ENCODE data around the gene SSBP2.
"Not testable (repeated sequence)": the region's sequence is repeated elsewhere in the genome, so short reads cannot be mapped to it uniquely, and the experiment has no call there.

The SSBP2 gene

DNA sequence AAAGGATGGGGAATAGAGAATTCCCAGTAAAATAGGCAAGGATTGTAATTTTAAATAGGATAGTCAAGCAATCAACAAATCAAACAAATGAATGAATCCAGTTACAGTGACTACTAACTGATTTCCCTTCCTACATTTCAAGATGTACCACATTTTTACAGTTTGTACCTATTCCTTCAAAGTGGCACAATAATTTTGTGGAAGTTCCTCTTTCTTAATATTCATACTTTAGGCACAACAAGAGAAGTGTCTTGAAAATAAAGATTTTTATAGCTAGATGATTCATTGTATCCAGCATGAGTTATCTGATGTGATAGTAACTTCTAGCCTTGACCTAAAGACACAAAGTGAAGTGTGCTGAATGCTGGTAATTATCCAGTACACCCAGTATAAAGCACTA is 234.8 kb downstream of the SSBP2 start:
- no peak for DNase-seq

DNA sequence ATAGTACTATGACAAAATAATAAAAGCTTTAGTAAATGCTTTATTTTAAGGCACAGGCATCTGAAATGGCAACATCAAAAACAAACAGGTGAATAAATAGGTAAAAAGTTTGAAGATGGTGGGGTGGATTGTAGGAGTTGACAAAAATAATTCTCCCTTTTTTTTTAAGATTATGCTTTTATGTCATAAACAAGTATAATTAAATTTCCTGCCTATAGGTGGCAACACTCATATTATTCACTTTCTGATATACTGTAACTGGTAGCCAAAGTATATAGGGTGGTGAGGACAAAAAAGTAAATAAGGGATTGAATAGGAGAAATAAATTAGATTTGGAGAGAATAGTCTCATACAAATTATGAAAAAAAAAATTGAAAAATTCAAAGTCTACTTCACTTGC is 236.9 kb downstream of the SSBP2 start:
- DNase-seq: peak; percentile 18

DNA sequence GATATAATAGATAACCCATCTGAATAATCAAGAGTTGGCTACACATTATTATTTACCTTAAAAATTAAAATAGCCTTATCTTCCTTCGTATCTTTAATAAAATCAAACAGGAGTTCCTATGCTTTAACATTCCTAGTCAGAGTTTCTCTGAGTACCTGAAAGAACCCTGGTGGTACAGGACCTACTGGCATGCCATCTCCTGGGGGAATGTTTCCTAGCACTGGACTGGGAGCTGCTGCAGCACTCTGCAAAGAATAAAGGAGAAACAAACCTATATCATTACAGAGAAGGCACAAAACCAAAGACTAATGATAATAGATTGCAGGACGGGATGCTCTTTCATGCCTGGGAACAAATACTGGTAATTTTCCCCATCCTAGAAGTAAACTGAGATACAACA is 237.4 kb downstream of the SSBP2 start:
- DNase-seq: no peak

DNA sequence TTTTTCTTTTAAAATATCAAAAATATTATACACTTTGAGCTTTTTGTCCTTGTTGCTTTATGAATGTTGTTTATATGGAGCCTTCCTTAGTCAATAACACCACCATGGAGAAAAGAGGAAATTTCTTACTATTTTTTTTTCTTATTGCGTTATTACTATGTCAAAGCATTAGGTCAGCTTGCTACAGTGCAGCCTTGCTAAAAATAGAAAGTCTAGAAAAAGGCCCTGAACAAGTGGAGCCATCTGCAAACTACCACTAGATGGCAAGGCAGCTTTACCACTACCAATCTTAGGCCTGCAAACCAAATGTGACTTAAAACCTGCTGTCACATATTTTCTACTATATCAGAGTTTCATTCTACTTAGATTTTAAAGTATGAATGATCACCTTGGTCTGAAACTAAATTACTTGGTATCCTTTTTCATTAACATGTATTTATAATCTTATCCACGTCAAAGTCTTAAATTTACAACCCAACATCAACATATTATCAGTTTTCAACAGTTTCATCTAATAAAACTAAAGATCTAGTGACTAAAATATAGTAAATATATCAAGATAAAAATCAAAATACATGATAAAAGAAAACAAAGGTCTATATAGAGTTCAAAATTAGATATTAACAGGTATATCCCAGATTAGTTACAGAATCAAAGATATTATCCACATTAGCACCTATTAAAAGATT is 243.9 kb downstream of the SSBP2 start:
- peak; percentile 84 for DNase-seq

DNA sequence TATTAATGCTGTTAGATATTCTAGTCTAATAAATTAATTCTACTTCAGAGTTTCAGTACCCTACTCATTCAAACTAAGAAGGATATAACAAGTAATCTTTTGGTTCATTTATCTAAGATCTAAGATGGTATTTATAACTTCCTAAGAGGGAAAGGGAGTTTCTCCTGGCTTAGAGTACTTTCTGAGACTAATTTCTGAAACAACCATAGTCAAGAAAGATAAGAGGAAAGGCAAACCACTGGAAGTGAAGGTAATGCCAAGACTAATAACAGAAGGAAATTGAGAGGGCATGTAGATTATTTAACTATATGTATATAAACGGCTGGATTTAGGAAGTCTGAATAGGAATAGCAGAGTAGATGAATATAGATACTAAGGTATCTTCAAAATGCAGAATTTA is 244.5 kb downstream of the SSBP2 start:
- DNase-seq: no peak

DNA sequence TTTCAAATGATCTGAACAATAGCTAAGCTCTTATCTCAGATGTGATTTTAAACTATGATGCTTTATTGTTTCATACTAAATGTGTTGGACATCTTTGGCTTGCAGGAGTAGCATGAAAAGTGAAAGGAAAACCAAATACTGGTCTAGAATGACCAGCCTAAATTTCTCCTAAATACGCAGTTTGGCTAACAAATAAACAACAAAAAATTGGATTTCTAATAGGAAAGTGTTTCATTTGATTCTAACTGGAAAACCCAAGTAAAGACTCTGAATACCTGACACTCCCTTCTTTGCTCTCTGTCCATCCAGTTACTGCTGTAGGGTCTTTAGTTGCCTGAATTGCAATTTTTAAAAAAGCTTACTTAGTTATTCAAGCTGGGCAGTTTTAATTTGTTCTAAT is 245.2 kb downstream of the SSBP2 start:
- DNase-seq: no peak

DNA sequence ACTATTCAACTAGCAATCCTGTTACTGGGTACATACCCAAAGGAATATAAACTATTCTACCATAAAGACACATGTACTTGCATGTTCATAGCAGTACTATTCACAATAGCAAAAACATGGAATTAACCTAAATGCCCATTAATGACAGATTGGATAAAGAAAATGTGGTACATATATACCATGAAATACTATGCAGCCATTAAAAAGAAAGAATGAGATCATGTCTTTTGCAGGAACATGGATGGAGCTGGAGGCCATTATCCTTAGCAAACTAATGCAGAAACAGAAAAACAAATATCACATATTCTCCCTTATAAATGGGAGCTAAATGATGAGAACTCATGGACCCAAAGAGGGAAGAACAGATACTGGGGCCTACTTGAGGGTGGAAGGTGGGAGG is 247.3 kb downstream of the SSBP2 start:
- not testable (repeated sequence) for DNase-seq

DNA sequence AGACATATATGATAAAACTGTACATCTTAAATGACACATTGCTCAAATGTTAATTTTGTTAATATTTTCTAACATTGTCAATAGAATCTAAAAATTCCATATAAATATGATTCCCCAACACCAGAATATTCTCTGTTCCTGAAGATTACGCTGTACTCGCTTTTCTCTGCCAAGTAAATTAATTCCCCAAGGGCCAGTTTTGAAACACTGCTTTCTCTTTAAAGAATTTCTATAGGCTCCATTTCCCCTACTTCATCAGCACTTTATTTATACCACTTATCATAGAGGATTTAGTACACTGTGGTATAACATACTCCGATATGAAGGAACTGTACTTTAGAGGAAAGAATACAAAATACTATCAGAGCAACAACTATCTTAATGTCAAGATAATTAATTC is 255.6 kb downstream of the SSBP2 start:
- DNase-seq: no peak

DNA sequence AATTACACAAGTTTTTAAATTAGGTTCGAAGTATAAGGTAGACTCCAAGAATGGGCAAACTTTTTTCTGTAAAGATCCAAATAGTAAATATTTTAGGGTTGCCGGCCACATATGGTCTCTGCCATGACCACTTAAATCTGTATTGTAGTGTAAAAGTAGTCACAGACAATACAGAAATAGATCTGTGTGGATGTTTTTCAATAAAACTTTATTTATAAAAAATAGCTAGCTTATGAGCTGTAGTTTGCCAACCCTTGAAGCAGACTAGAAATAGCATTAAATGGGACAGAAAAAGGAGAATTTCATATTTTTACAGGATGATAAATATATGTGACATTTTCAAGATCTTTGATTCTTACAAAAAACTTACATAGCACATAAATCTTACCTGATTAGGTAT is 262.0 kb downstream of the SSBP2 start:
- no peak for DNase-seq

DNA sequence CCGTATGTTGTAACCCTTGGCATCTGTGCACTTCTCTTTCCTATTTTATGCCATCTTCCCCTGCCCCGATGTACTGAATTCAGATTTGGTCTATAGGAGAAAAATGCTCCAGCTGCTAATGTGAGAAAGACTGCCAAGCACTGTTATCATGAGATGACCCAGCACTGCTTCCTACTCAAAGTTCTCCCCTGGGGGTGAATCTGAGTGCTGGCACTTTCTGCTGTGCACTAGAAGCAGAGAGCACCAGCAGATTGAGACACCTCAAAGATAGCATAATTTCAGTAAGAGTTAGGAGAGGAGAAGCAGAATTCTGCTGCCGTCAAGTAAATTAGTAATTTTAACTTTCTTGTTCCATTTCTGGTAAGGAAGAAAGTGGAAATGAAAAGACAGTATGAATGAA is 264.2 kb downstream of the SSBP2 start:
- DNase-seq: no peak

DNA sequence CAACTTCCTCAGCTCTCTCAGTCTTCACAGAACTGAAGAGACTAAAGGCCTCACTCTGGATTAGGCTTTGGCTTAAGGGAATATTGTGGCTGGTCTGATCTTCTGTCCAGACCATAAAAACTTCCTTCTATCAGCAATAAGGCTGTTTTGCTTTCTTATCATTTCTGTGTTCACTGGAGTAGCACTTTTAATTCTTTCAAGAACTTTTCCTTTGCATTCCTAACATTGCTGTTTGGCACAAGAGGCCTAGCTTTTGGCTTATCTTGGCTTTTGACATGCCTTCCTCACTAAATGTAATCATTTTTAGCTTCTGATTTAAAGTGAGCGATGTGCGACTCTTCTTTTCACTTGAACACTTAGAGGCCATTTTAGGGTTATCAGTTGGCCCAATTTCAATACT is 268.3 kb downstream of the SSBP2 start:
- no peak for DNase-seq

DNA sequence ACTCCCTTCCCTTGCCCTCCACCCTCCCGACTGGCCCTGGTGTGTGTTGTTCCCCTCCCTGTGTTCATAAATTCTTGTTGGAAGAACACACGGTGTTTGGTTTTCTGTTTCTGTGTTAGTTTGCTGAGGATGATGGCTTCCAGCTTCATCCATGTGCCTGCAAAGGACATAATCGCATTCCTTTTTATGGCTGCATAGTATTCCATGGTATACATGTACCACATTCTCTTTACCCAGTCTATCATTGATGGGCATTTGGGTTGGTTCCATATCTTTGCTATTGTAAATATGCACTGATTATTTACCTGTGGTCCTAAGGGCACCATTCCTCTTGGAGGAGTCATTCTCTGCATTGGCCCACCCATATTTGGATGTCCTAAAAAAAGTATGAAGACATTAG is 277.5 kb downstream of the SSBP2 start:
- DNase-seq: not testable (repeated sequence)

DNA sequence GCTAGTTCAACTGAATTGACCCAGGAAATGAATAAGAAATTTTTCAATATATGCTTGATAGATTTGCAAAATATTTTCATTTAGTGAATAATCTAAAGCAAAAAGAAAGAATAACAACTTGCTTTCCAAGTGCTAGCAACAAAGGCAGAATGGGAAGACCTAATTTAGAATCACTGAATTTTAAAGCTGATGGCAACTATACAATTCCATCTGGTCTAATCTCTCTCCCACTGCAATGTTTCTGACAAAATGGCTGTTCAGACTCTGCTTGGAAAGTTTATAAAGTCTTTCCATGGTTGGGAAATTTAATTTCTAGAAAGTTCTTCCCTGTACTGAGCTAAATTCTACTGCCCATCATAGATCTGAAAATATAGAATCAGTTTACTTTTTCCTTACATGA is 281.2 kb downstream of the SSBP2 start:
- DNase-seq: no peak

DNA sequence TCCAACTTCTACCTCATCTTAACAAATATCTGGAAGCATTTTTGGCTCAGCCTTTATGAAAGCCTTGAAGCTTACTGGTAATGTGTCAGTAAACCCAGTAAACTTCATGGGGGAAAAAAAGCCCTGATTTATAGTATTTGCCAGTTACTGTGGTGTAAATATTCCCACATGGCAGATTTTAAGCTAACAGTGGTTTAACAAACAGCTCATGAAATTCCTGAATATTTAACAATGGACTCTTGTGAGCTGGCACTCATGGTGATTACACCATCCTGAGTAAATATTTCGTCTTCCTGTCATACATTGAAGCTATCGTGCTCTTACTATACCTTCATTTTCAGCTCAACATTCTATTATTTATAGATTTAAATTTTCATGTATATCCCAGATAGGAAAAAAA is 300.0 kb downstream of the SSBP2 start:
- no peak for DNase-seq

DNA sequence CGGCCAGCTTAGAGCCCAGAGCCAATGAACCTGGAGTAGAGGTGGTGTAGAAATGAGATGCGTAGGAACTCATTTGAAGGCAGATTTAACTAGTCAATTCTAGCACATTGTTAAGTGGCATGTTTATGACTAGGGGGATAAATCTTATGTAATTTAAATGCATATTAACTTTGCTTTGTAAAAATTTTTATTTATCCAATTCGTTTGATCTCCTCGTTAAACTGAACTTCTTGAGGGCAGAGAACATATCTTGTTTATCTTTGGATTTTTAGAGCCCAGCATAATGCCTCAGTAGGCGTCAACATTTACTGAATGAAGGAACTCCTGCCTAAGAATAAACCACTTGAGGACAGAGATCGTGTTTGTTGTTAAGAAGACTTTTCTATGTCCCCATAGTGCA is 315.9 kb downstream of the SSBP2 start:
- DNase-seq: no peak

DNA sequence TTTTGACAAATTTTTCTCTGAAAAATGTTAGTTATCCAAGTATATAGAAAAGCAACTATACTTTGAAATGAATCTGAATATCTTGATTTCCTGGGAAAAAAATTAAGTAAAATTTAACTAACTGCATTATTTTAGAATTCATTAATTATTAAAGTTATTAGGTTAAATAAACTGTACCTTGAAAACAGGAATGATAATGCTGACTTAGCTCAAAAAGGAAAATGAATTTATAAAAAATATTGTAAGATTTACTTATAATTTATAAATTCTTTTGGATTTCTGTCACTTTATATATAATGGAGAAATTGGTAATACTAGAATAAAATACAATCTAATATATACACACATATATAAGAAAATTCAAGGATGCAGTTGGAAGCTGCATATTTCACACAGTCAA is 320.9 kb downstream of the SSBP2 start:
- no peak for DNase-seq

DNA sequence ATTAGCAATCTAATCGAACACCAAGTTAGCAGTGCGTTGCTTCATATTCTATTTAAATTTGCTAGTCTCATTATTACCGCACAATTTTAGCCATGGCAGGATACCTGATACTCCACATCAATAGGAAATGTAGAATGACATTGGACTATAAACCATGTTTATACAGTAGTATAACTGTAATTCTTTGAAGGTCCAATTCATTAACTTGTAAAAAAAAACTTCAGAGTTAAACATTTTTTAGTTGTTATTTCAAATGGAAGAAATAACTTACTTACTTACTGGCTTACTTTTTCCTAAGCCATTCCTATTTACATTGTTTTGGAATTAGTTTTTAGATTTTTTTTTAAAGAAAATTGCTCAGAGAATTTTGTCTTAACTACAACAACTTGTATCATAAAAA is 321.5 kb downstream of the SSBP2 start:
- no peak for DNase-seq

DNA sequence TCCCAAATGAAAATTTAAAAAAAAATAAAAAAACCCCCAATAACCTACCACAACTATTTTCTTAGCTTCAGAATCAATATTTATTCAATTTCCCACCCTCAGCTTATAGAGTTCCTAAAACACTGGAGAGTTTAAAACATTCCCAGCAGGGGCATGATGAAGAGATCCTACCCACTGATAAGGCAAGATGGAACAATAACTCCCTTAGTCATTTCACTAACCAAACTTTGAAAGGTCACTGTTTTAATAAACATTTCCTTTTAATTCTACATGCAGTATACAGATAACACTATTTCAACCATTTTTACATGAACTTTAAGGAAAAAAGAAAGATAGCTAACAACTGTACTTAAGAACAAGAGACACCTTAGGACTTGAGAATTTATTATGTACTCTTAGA is 322.0 kb downstream of the SSBP2 start:
- no peak for DNase-seq

DNA sequence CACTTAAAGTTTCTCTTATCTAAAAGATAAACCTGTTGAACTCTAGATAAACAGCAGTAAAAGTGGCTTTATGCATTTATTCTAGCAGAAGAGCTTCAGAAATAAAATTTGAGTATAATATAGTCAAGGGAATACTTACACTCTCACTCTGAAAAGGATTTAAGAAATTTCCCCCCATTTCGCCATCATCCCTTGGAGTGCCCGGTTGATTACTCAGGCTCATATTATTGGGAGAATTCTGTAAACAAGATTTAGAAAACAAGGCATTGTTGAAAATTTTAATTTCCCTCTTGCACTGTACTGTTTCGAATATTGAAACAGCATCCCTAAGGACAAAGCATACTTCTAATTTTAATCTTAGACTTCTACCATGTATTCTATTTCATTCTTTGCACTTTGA is 322.5 kb downstream of the SSBP2 start:
- no peak for DNase-seq

DNA sequence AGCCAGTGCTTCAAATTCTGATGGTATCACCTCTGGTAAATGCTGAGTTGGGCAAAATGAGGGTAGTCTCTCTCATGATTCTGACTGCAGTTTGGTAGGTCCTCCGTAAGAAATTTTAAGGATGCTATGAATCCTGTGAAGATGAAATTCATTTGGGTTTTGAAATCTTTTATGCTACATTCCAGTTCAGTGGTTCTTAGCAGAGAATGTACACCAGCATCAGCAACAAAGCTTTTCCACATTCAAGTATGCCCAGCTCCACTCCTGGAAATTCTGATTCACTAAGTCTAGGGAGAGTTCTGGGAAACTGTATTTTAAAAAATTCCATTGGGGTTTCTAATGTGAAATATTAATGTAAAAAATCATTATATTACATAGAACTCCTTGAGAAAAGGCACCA is 323.3 kb downstream of the SSBP2 start:
- no peak for DNase-seq

DNA sequence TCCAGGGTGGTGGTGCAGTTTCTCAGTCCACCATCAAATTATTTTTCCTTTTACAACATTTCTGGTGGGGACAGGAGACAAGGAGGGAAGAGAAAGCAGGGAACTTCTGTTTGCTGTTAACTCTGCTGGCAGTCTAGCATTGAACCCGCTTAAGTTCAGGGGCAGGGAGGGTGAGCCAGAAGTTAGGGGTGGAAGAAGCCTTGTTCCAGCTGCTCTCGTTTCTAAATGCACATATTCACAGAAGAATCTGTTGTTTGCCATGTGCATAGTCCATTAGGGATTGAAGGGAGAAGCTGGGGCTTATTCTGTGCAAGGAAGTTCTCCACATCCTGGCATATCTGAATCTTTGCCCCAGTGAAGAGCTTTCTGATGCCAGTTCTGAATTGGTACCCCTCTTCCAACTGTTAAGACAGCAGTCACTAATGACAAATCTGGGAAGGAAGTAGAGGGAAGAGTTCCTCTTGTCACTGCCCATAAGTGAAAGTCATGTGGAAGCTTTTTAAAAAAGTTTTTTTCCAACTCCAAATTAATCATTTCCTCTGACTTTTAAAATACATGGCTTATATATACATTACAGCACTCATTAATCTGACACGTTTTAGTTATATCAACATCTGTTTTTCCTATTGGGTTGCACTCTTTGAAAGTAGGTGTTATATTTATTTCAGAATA is 324.4 kb downstream of the SSBP2 start:
- no peak for DNase-seq

DNA sequence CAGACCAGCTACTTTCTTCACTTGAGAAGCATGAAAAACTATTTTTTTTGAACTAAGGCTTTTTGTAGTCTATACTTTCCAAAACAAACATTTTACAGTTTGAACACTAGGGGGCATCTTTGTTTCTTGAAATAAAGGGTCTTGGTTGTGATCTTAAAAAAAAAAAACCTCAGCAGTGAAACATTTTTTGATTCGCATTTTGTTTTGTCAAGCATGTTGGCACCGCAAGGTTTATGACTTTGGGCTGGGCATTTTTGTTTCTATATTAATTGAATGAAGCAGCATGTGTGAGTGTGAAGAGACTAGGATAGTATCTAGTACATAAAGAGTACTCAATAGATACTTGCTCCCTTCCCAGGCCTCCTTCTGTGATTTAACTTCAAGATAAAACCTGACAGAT is 325.3 kb downstream of the SSBP2 start:
- peak; percentile 36 for DNase-seq

DNA sequence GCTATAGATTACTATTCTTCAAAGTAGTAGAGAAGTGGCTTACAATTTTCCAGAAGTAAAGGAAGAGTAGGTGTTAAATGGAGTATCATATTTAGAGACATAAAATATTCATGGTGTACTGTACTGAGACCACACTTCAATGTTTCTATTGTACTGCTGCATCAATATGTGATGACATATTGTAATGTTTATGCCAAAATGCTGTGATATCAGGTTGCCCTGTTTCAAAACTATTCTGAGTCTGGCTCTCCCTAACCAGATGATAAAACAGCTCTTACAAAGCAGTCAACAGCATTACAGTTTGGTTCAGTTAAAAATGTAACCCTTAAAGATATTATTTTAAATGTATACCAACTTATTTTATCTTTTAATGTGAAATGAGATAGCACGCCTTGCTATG is 326.2 kb downstream of the SSBP2 start:
- no peak for DNase-seq

DNA sequence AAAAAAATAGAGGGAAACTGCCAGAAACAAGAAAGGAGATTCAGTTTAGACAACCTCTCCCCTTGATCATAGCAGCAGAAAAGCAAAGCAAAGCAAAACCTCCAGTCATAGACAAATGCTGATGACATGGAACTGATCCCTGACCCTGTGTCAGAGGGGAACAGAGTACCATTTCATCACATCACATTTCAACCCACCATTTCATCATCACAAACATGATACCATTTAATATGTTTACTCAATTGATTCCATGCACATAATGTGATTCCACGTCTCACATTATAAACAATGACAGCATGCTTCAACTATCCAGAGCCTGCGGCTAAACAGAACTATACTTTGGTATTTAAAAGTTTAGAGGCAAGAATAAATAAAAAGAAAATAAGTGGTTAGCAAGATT is 328.2 kb downstream of the SSBP2 start:
- DNase-seq: no peak

DNA sequence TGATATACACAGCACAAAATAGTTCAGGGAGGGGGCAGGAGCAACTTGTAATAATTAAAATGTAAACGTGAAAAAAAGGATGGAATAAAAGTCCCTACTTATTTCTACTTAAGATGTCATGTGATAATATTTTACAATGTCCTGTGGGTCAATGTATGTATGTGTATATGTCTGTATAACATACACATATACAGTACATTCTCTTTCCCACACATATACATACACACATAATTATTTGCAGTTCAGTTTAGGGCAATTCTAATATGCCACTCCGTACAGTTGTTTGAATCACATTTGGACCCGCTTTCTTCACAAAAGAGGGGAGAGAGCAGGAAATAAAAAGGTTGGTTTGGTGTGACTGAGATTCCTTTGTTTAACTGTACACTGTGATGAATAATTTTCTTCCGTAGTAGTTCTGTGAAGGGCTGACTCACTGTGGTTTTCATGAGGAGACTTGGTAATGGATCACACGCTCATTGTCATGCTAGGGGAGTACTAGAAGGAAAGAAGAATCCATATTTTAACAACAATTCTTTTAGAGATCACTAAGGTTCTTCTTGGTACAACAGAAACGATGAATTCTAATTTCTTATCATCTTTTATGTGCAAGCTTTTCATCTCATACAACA is 330.7 kb downstream of the SSBP2 start:
- no peak for DNase-seq
